ENCODE results near the gene AACS.
"Not testable (repeated sequence)": the region's sequence is repeated elsewhere in the genome, so short reads cannot be mapped to it uniquely, and the experiment has no call there.

The AACS gene

GRCh38 chr12:125141210-125141573 lies 76.0 kb downstream of the AACS start:
- H3K4me2 ChIP-seq (ENCODE audit: low read length); H3K9ac ChIP-seq (ENCODE audit: low read length); H3K56ac ChIP-seq (ENCODE audit: low read length); H3K36me3 ChIP-seq (ENCODE audit: control insufficient read depth, insufficient read depth, low read length); H2AK5ac ChIP-seq (ENCODE audit: low read length); H4K5ac ChIP-seq (ENCODE audit: low read length); H3K27me3 ChIP-seq (ENCODE audit: insufficient read depth, low read length, poor library complexity); H2BK120ac ChIP-seq (ENCODE audit: low read depth, low read length); H3K18ac ChIP-seq (ENCODE audit: low read length); H3K27ac ChIP-seq (ENCODE audit: low read depth, low read length); H4K8ac ChIP-seq (ENCODE audit: low read depth, low read length); H3K23ac ChIP-seq (ENCODE audit: low read length); H3K4ac ChIP-seq (ENCODE audit: low read depth, low read length); H3K4me1 ChIP-seq (ENCODE audit: control insufficient read depth, low read depth, low read length); H2BK15ac ChIP-seq (replicated peaks; ENCODE audit: low read depth); H3K4me3 ChIP-seq (ENCODE audit: low read length); H3K79me1 ChIP-seq (ENCODE audit: low read length); DNase-seq; H3K79me2 ChIP-seq (ENCODE audit: control insufficient read depth, insufficient read depth, low read length); H2BK5ac ChIP-seq (ENCODE audit: low read length): not testable (repeated sequence)
- WGBS (ENCODE audit: extremely low coverage, insufficient coverage, low lambda C conversion rate) = no CpG with 5 or more reads among the region's 11 CpGs

- Histone ChIP-seq H2BK5ac (ENCODE audit: low read length) (no peak overlapping the region), H3K79me1 (ENCODE audit: low read length) (no peaks in the 10 kb centered on the region), H3K56ac (ENCODE audit: low read length) (no peak overlapping the region), H2AK5ac (ENCODE audit: low read length) (no peak overlapping the region), H3K4me1 (ENCODE audit: control insufficient read depth, low read depth, low read length) (peaks cover 5% of the 10 kb centered on the region), H3K79me2 (ENCODE audit: control insufficient read depth, insufficient read depth, low read length) (no peaks in the 10 kb centered on the region), H3K4me3 (ENCODE audit: low read length) (no peak overlapping the region), H3K27me3 (ENCODE audit: insufficient read depth, low read length, poor library complexity) (no peaks in the 10 kb centered on the region), H4K5ac (ENCODE audit: low read length) (no peak overlapping the region), H2BK15ac (replicated peaks; ENCODE audit: low read depth) (no peak overlapping the region), H3K27ac (ENCODE audit: low read depth, low read length) (no peak overlapping the region), H3K18ac (ENCODE audit: low read length) (no peak overlapping the region), H3K9ac (ENCODE audit: low read length) (no peak overlapping the region), H3K36me3 (ENCODE audit: control insufficient read depth, insufficient read depth, low read length) (no peaks in the 10 kb centered on the region), H3K23ac (ENCODE audit: low read length) (no peak overlapping the region), H2BK120ac (ENCODE audit: low read depth, low read length) (no peak overlapping the region), H4K8ac (ENCODE audit: low read depth, low read length) (no peak overlapping the region), H3K4me2 (ENCODE audit: low read length) (no peak overlapping the region), H3K4ac (ENCODE audit: low read depth, low read length) (no peak overlapping the region)
- no peak for DNase-seq
- WGBS (ENCODE audit: extremely low coverage, insufficient coverage, low lambda C conversion rate) = no CpG with 5 or more reads among the region's 9 CpGs
Observed at GRCh38 chr12:125142601-125143000, 77.4 kb downstream of the AACS start.

- H2AK5ac ChIP-seq (ENCODE audit: low read length) = no peak overlapping the region
- H4K8ac ChIP-seq (ENCODE audit: low read depth, low read length) = no peak overlapping the region
- no peak overlapping the region for H3K4ac ChIP-seq (ENCODE audit: low read depth, low read length)
- H3K27me3 ChIP-seq (ENCODE audit: insufficient read depth, low read length, poor library complexity) = no peaks in the 10 kb centered on the region
- H3K4me2 ChIP-seq (ENCODE audit: low read length) = no peak overlapping the region
- H2BK15ac ChIP-seq (replicated peaks; ENCODE audit: low read depth) = no peak overlapping the region
- H3K18ac ChIP-seq (ENCODE audit: low read length) = no peak overlapping the region
- H3K9ac ChIP-seq (ENCODE audit: low read length) = no peak overlapping the region
- H2BK5ac ChIP-seq (ENCODE audit: low read length) = no peak overlapping the region
- no peak overlapping the region for H2BK120ac ChIP-seq (ENCODE audit: low read depth, low read length)
- H4K5ac ChIP-seq (ENCODE audit: low read length) = no peak overlapping the region
- no peaks in the 10 kb centered on the region for H3K79me2 ChIP-seq (ENCODE audit: control insufficient read depth, insufficient read depth, low read length)
- H3K4me1 ChIP-seq (ENCODE audit: control insufficient read depth, low read depth, low read length) = peaks cover 5% of the 10 kb centered on the region
- H3K23ac ChIP-seq (ENCODE audit: low read length) = no peak overlapping the region
- no CpG with 5 or more reads among the region's 9 CpGs for WGBS (ENCODE audit: extremely low coverage, insufficient coverage, low lambda C conversion rate)
- H3K79me1 ChIP-seq (ENCODE audit: low read length) = no peaks in the 10 kb centered on the region
- peak; percentile 27 for DNase-seq
- H3K27ac ChIP-seq (ENCODE audit: low read depth, low read length) = no peak overlapping the region
- peak overlapping the region; percentile 27 for H3K56ac ChIP-seq (ENCODE audit: low read length)
- no peak overlapping the region for H3K4me3 ChIP-seq (ENCODE audit: low read length)
- no peaks in the 10 kb centered on the region for H3K36me3 ChIP-seq (ENCODE audit: control insufficient read depth, insufficient read depth, low read length)
Observed at GRCh38 chr12:125143491-125143890, 78.3 kb downstream of the AACS start.

- Histone ChIP-seq H3K4me2 (ENCODE audit: low read length) (no peak overlapping the region), H3K4ac (ENCODE audit: low read depth, low read length) (no peak overlapping the region), H3K27ac (ENCODE audit: low read depth, low read length) (no peak overlapping the region), H3K36me3 (ENCODE audit: control insufficient read depth, insufficient read depth, low read length) (no peaks in the 10 kb centered on the region), H3K4me1 (ENCODE audit: control insufficient read depth, low read depth, low read length) (peaks cover 1% of the 10 kb centered on the region), H3K4me3 (ENCODE audit: low read length) (no peak overlapping the region), H3K79me1 (ENCODE audit: low read length) (no peaks in the 10 kb centered on the region), H3K79me2 (ENCODE audit: control insufficient read depth, insufficient read depth, low read length) (no peaks in the 10 kb centered on the region), H2BK120ac (ENCODE audit: low read depth, low read length) (no peak overlapping the region), H3K18ac (ENCODE audit: low read length) (no peak overlapping the region), H2BK5ac (ENCODE audit: low read length) (no peak overlapping the region), H2AK5ac (ENCODE audit: low read length) (no peak overlapping the region), H3K9ac (ENCODE audit: low read length) (no peak overlapping the region), H3K27me3 (ENCODE audit: insufficient read depth, low read length, poor library complexity) (no peaks in the 10 kb centered on the region), H2BK15ac (replicated peaks; ENCODE audit: low read depth) (no peak overlapping the region), H4K8ac (ENCODE audit: low read depth, low read length) (no peak overlapping the region), H4K5ac (ENCODE audit: low read length) (no peak overlapping the region), H3K23ac (ENCODE audit: low read length) (no peak overlapping the region), H3K56ac (ENCODE audit: low read length) (no peak overlapping the region)
- WGBS (ENCODE audit: extremely low coverage, insufficient coverage, low lambda C conversion rate) = no CpG with 5 or more reads among the region's 12 CpGs
- no peak for DNase-seq
Observed at GRCh38 chr12:125145196-125145595, 80.0 kb downstream of the AACS start.

GRCh38 chr12:125148316-125148715 lies 83.1 kb downstream of the AACS start:
- no peaks in the 10 kb centered on the region for H3K79me1 ChIP-seq (ENCODE audit: low read length)
- no peak overlapping the region for H3K18ac ChIP-seq (ENCODE audit: low read length)
- H3K4ac ChIP-seq (ENCODE audit: low read depth, low read length) = no peak overlapping the region

More at GRCh38 chr12:125148316-125148715, 83.1 kb downstream of the AACS start:
- Histone ChIP-seq H4K8ac (ENCODE audit: low read depth, low read length) (no peak overlapping the region), H3K9ac (ENCODE audit: low read length) (no peak overlapping the region), H3K36me3 (ENCODE audit: control insufficient read depth, insufficient read depth, low read length) (no peaks in the 10 kb centered on the region), H3K4me2 (ENCODE audit: low read length) (no peak overlapping the region), H3K27ac (ENCODE audit: low read depth, low read length) (no peak overlapping the region), H2BK15ac (replicated peaks; ENCODE audit: low read depth) (no peak overlapping the region), H3K56ac (ENCODE audit: low read length) (no peak overlapping the region), H4K5ac (ENCODE audit: low read length) (no peak overlapping the region), H2BK120ac (ENCODE audit: low read depth, low read length) (no peak overlapping the region), H3K23ac (ENCODE audit: low read length) (no peak overlapping the region), H3K27me3 (ENCODE audit: insufficient read depth, low read length, poor library complexity) (no peaks in the 10 kb centered on the region), H3K4me3 (ENCODE audit: low read length) (no peak overlapping the region), H2BK5ac (ENCODE audit: low read length) (no peak overlapping the region), H3K4me1 (ENCODE audit: control insufficient read depth, low read depth, low read length) (no peaks in the 10 kb centered on the region), H2AK5ac (ENCODE audit: low read length) (no peak overlapping the region), H3K79me2 (ENCODE audit: control insufficient read depth, insufficient read depth, low read length) (no peaks in the 10 kb centered on the region)
- no peak for DNase-seq
- no CpG with 5 or more reads among the region's 6 CpGs for WGBS (ENCODE audit: extremely low coverage, insufficient coverage, low lambda C conversion rate)

Data from mesendoderm (in vitro differentiated cells).